NCI-H2107 treated with DMSO at 0.1 percent for 48 hours (cell line): ENCODE results near the gene PLS3.

Source experiments
- DNase-seq: peaks from one replicate; lab custom pipeline; 2025; ENCODE audit not compliant: unreplicated experiment; lab: John Stamatoyannopoulos, UW

Gene PLS3

GRCh38 chrX:115564243-115564642 is 3.3 kb downstream of the PLS3 start:
- no peak for DNase-seq

GRCh38 chrX:115565888-115566287 is 4.9 kb downstream of the PLS3 start:
- DNase-seq: no peak

- no peak for DNase-seq
Measured at GRCh38 chrX:115571712-115572111, 10.7 kb downstream of the PLS3 start.

GRCh38 chrX:115573185-115573584 is 12.2 kb downstream of the PLS3 start:
- DNase-seq: no peak

- no peak for DNase-seq
Measured at GRCh38 chrX:115576676-115577075, 15.7 kb downstream of the PLS3 start.

- DNase-seq: no peak
Measured at GRCh38 chrX:115579327-115579726, 18.4 kb downstream of the PLS3 start.

GRCh38 chrX:115579786-115580294 is 18.9 kb downstream of the PLS3 start:
- DNase-seq: no peak

GRCh38 chrX:115581759-115582615 is 21.0 kb downstream of the PLS3 start:
- no peak for DNase-seq

- no peak for DNase-seq
Measured at GRCh38 chrX:115582616-115583495, 21.9 kb downstream of the PLS3 start.

- no peak for DNase-seq
Measured at GRCh38 chrX:115583496-115584004, 22.6 kb downstream of the PLS3 start.

- DNase-seq: no peak
Measured at GRCh38 chrX:115584696-115585095, 23.7 kb downstream of the PLS3 start.

- DNase-seq: no peak
Measured at GRCh38 chrX:115588179-115588578, 27.2 kb downstream of the PLS3 start.

GRCh38 chrX:115589419-115589818 is 28.4 kb downstream of the PLS3 start:
- no peak for DNase-seq

GRCh38 chrX:115591420-115591819 is 30.4 kb downstream of the PLS3 start:
- no peak for DNase-seq

- no peak for DNase-seq
Measured at GRCh38 chrX:115591856-115592842, 31.2 kb downstream of the PLS3 start.

- DNase-seq: no peak
Measured at GRCh38 chrX:115592997-115593734, 32.2 kb downstream of the PLS3 start.

GRCh38 chrX:115595049-115595448 is 34.1 kb downstream of the PLS3 start:
- no peak for DNase-seq

- no peak for DNase-seq
Measured at GRCh38 chrX:115598556-115598955, 37.6 kb downstream of the PLS3 start.

- DNase-seq: no peak
Measured at GRCh38 chrX:115602308-115602707, 41.3 kb downstream of the PLS3 start.
